HCT116 (cell line): ENCODE results near the gene SLC8A1. TPM values are rescaled to one million over a fixed set of nuclear protein-coding genes. Genes with fewer than 3 reads are reported as not detected.

ENCODE experiments used
- ATAC-seq: fragments of 200-7000 bp; cut with Tn5 transposase; 2 replicates; pipeline ENCODE4 v1.9.1; 2020; ENCODE audit warnings: mild to moderate bottlenecking, moderate library complexity
- BruUV-seq: library from RNA; stranded (reverse); fragments of 400-500 nt; replicated peaks from 2 replicates; lab custom pipeline; 2021; lab: Mats Ljungman, UMichigan
- CTCF ChIA-PET: fragments of 300-600 bp; sonication (Branson Sonifier 250); formaldehyde crosslinking; loops from one replicate; lab custom pipeline; 2021; ENCODE audit warnings: antibody characterized with exemption; lab: Charles Lee
- POLR2A ChIA-PET: fragments of 300-600, 350-600 bp; sonication (Branson Sonifier 250); formaldehyde crosslinking; loops from one replicate; lab custom pipeline; 2021; ENCODE audit warnings: antibody characterized with exemption; lab: Charles Lee
- RAD21 ChIA-PET, 2 experiments: fragments of 300-600 bp; sonication (Branson Sonifier 250); formaldehyde crosslinking; loops; one replicate each; lab custom pipeline; 2023; ENCODE audit warnings: low total read pairs in 2 of 2; ENCODE audit not compliant: uncharacterized antibody in 2 of 2, unreplicated experiment in 2 of 2, low non-redundant PET in 1 of 2; lab: Charles Lee
- DNase-seq: peaks from one replicate; pipeline ENCODE4 v3.0.0-alpha.2; 2010; ENCODE audit warnings: low read depth, low spot score
- H2AFZ ChIP-seq: fragments of 200-600 bp; shearing (Covaris generic), sonication (generic); 2 replicates; pipeline ENCODE4 v1.6.1; 2017; ENCODE audit warnings: low read depth, mixed run types, mixed read lengths, antibody characterized with exemption, low read length; ENCODE audit not compliant: poor library complexity, severe bottlenecking
- H3K27ac ChIP-seq: 2 replicates; pipeline ENCODE4 v1.5.1; 2012; ENCODE audit warnings: low read depth, low read length
- H3K27me3 ChIP-seq: fragments of 200-600 bp; sonication (generic); 2 replicates; pipeline ENCODE4 v1.6.1; 2016; ENCODE audit warnings: mixed run types, low read length, mixed read lengths; ENCODE audit not compliant: insufficient read depth
- H3K36me3 ChIP-seq, 2 experiments: fragments of 200-500 bp in 1 of 2; fragments of 200-600 bp in 1 of 2; sonication (Bioruptor generic) in 1 of 2; sonication (generic) in 1 of 2; 2 replicates each; pipeline versions ENCODE4 v1.5.1 to v1.6.1; 2014 to 2016; ENCODE audit warnings: low read length in 2 of 2, inconsistent platforms in 1 of 2, mixed read lengths in 1 of 2, mixed run types in 1 of 2; ENCODE audit not compliant: insufficient read depth in 2 of 2, control insufficient read depth in 1 of 2
- H3K4me1 ChIP-seq, 2 experiments: fragments of 200-600 bp in 1 of 2; sonication (generic) in 1 of 2; 2 replicates each; pipeline versions ENCODE4 v1.5.1 to v1.6.1; 2012 to 2017; ENCODE audit warnings: low read length in 2 of 2, inconsistent platforms in 1 of 2, mild to moderate bottlenecking in 1 of 2, mixed read lengths in 1 of 2, mixed run types in 1 of 2, moderate library complexity in 1 of 2; ENCODE audit not compliant: insufficient read depth in 2 of 2, control insufficient read depth in 1 of 2
- H3K4me2 ChIP-seq: fragments of 200-600 bp; sonication (generic); 2 replicates; pipeline ENCODE4 v1.6.1; 2017; ENCODE audit warnings: mixed run types, low read length, mixed read lengths
- H3K4me3 ChIP-seq, 2 experiments: fragments of 200-600 bp in 1 of 2; sonication (generic) in 1 of 2; replicated peaks in 1 of 2; 2 replicates each; pipeline ENCODE4 v1.5.1; 2011 to 2016; ENCODE audit warnings: low read length in 2 of 2, control low read depth in 1 of 2, low read depth in 1 of 2, mild to moderate bottlenecking in 1 of 2, mixed read lengths in 1 of 2, mixed run types in 1 of 2
- H3K79me2 ChIP-seq: fragments of 200-600 bp; sonication (generic); 2 replicates; pipeline ENCODE4 v1.6.1; 2017; ENCODE audit warnings: mild to moderate bottlenecking, mixed run types, low read length, moderate library complexity, mixed read lengths; ENCODE audit not compliant: insufficient read depth
- H3K9ac ChIP-seq: fragments of 200-600 bp; sonication (generic); 2 replicates; pipeline ENCODE4 v1.6.1; 2016; ENCODE audit warnings: low read length, mixed read lengths
- H3K9me2 ChIP-seq: fragments of 200-600 bp; sonication (generic), shearing (Covaris generic); 2 replicates; pipeline ENCODE4 v1.6.1; 2017; ENCODE audit warnings: mixed run types, mild to moderate bottlenecking, moderate library complexity; ENCODE audit not compliant: insufficient read depth
- H3K9me3 ChIP-seq, 2 experiments: fragments of 200-500 bp in 1 of 2; fragments of 200-600 bp in 1 of 2; sonication (Bioruptor generic) in 1 of 2; sonication (generic) in 1 of 2; 2 replicates each; pipeline ENCODE4 v1.6.1; 2014 to 2017; ENCODE audit warnings: low read length in 2 of 2, mixed read lengths in 2 of 2, inconsistent platforms in 1 of 2, low read depth in 1 of 2, mild to moderate bottlenecking in 1 of 2, mixed run types in 1 of 2, moderate library complexity in 1 of 2; ENCODE audit not compliant: control insufficient read depth in 1 of 2, insufficient read depth in 1 of 2
- H4K20me1 ChIP-seq: fragments of 200-600 bp; sonication (generic), shearing (Covaris generic); 2 replicates; pipeline ENCODE4 v1.6.1; 2017; ENCODE audit warnings: mixed run types, mild to moderate bottlenecking, moderate library complexity; ENCODE audit not compliant: insufficient read depth
- CBX3 ChIP-seq: IDR thresholded peaks from 2 replicates; pipeline ENCODE4 v1.6.1; 2012; ENCODE audit warnings: low read depth
- CTCF ChIP-seq, 3 experiments: fragments of 200-600 bp in 1 of 3; sonication (generic) in 1 of 3; IDR thresholded peaks in 2 of 3; conservative IDR thresholded peaks in 1 of 3; 2 replicates each; pipeline ENCODE4 v1.5.1; 2012 to 2017; ENCODE audit warnings: low read depth in 2 of 3, low read length in 2 of 3, antibody characterized with exemption in 1 of 3, borderline replicate concordance in 1 of 3, control low read depth in 1 of 3, mild to moderate bottlenecking in 1 of 3, mixed read lengths in 1 of 3, mixed run types in 1 of 3, moderate library complexity in 1 of 3; ENCODE audit not compliant: insufficient read depth in 1 of 3
- FOSL1 ChIP-seq: IDR thresholded peaks from 2 replicates; pipeline ENCODE4 v1.6.1; 2012; ENCODE audit warnings: low read depth
- MAX ChIP-seq: IDR thresholded peaks from 2 replicates; pipeline ENCODE4 v1.6.1; 2012
- POLR2AphosphoS5 ChIP-seq: IDR thresholded peaks from 2 replicates; pipeline ENCODE4 v1.6.1; 2011; ENCODE audit warnings: mild to moderate bottlenecking, low read depth, low read length, moderate library complexity
- RAD21 ChIP-seq: IDR thresholded peaks from 2 replicates; pipeline ENCODE4 v1.6.1; 2012; ENCODE audit warnings: low read depth, mild to moderate bottlenecking
- SIN3A ChIP-seq: IDR thresholded peaks from 2 replicates; pipeline ENCODE4 v1.6.1; 2012; ENCODE audit warnings: low read depth
- SP1 ChIP-seq: IDR thresholded peaks from 2 replicates; pipeline ENCODE4 v1.6.1; 2012; ENCODE audit warnings: low read depth
- SRF ChIP-seq: IDR thresholded peaks from 2 replicates; pipeline ENCODE4 v1.6.1; 2012; ENCODE audit warnings: low read depth
- TCF7L2 ChIP-seq: IDR thresholded peaks from 2 replicates; pipeline ENCODE4 v1.7.0; 2011; ENCODE audit warnings: borderline replicate concordance, inconsistent platforms; ENCODE audit not compliant: insufficient read depth, insufficient read length; ENCODE audit errors: extremely low read depth
- YY1 ChIP-seq: IDR thresholded peaks from 2 replicates; pipeline ENCODE4 v1.6.1; 2011; ENCODE audit warnings: low read length, low read depth, moderate library complexity, mild to moderate bottlenecking; ENCODE audit not compliant: insufficient replicate concordance; ENCODE audit errors: extremely low read depth
- intact Hi-C: fragments of 100-400 bp; cut with micrococcal nuclease; formaldehyde crosslinking; loops from 2 replicates; pipeline ENCODE4 v1.10.0; 2022
- total RNA-seq: library from RNA; stranded (reverse); gene quantifications from one replicate; pipeline ENCODE4 v1.2.1, GENCODE V29; 2021; ENCODE audit not compliant: unreplicated experiment

The SLC8A1 gene
- total RNA-seq, 1 experiment from 2014 or later, result 0.07 TPM

GRCh38 chr2:40281021-40281940, 170.6 kb downstream of the SLC8A1 start:
- Histone ChIP-seq H2AFZ (no peak overlapping the region), H4K20me1 (no peaks in the 10 kb centered on the region), H3K27me3 (peaks cover 53% of the 10 kb centered on the region), H3K4me2 (no peak overlapping the region), H3K4me1 (no peaks in the 10 kb centered on the region), H3K9ac (no peak overlapping the region), H3K27ac (no peak overlapping the region), H3K36me3 (no peaks in the 10 kb centered on the region), H3K9me3 (no peaks in the 10 kb centered on the region), H3K9me2 (no peaks in the 10 kb centered on the region), H3K4me3 (no peak overlapping the region), H3K79me2 (no peaks in the 10 kb centered on the region)
- RAD21 ChIA-PET, result no interaction called here
- no peak for ATAC-seq
- TF ChIP-seq SIN3A, result no peak
- no peak for TF ChIP-seq YY1
- TF ChIP-seq RAD21, result no peak
- TF ChIP-seq TCF7L2, result no peak
- no peak for TF ChIP-seq MAX
- no peak for TF ChIP-seq POLR2AphosphoS5
- TF ChIP-seq FOSL1, result no peak
- TF ChIP-seq SRF, result no peak
- TF ChIP-seq CBX3, result no peak
- CTCF ChIA-PET, result no interaction called here
- no TSS peak for BruUV-seq
- no peak for DNase-seq
- intact Hi-C loops, result no loop called here
- POLR2A ChIA-PET, result no interaction called here

GRCh38 chr2:40279482-40279881, 172.4 kb downstream of the SLC8A1 start:
- ATAC-seq (no peak), DNase-seq (no peak)
- RAD21 ChIA-PET, result no interaction called here
- Histone ChIP-seq H3K9me2 (no peaks in the 10 kb centered on the region), H4K20me1 (no peaks in the 10 kb centered on the region), H3K36me3 (no peaks in the 10 kb centered on the region), H3K9ac (no peak overlapping the region), H3K4me2 (no peak overlapping the region), H3K4me3 (no peak overlapping the region), H3K27me3 (peaks cover 48% of the 10 kb centered on the region), H3K27ac (no peak overlapping the region), H3K4me1 (no peaks in the 10 kb centered on the region), H3K9me3 (no peaks in the 10 kb centered on the region), H3K79me2 (no peaks in the 10 kb centered on the region), H2AFZ (no peak overlapping the region)
- BruUV-seq, result no TSS peak
- intact Hi-C loops, result no loop called here
- POLR2A ChIA-PET, result no interaction called here
- CTCF ChIA-PET, result no interaction called here
- TF ChIP-seq SIN3A (no peak), RAD21 (no peak), CTCF (IDR thresholded peaks at IDR 0.05 in 2 of 3, conservative IDR thresholded peaks at IDR 0.05 in 1 of 3; ENCODE audit: borderline replicate concordance in 1 of 3, insufficient read depth in 1 of 3, low read depth in 2 of 3, low read length in 2 of 3) (no peak), SP1 (no peak)
